Measurements from ENCODE around the gene NR3C2.

NR3C2 gene

DNA sequence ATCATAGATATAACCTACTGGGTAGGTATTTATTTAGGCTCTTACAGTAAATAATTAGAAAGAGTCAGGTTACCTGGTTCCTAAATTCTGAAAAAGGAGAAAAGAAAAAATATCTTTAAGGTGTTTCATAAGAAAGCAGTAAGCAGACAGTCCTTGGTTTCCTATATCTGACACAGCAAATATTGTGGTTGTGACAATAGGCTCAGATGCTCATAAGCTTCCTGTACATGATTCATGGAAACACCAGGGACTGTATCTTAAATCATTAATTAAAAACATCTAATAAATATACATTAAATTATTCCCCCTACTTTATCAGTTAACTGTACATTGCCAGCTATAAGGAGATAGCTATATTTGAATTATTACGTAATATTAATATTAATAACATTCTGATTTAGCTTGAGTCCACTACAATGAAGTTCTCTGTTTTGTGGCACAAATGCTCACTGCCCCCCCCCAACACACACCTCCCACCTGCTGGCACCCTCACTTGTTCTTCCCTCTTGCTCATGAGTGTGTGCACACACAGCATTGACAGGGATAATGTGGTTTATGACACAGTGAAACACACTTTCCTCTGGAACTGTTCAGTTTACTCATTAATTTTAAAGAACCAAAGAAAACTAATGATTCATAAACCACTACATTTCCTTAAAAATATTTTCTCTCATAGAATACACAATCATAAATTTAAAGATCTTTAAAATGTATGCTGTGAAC is 187.4 kb downstream of the NR3C2 start:
- DNase-seq, result no peak

DNA sequence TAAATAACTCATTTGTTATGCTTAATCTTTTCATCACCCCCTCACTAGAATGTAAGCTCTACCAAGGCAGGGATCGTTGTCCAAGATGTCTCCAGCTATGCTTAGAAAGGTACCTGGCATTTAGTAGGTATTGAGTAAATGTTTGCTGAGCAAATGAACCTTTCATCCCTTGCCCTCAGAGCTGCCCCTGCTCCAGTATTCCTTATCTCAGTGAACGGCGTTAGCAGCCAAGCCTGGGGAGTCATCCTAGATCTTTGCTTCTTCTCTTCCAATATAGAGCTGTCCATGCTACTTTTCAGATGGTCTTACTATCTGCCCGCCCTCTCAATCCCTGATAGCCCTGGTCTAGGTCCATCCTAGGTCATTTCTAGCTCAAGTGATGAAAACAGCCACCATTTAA is 188.4 kb downstream of the NR3C2 start:
- DNase-seq, result no peak

DNA sequence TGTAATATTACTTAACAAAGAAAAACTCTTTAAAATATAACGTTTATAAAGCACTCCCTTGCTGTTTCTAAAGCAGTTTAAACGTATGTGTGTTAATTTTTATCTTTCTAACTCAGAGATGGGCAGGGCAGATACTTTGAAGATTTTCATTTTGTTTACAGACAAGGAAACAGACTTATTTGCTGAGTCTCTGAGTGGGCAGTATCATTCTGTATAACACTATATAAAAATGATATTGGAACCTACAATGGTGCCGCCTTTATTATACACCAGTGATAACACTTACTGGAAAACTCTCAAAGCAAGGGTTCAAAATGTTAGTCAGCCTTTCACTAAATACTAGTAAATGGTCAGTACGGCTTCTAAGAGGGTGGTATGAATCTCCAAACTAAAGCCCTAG is 193.4 kb downstream of the NR3C2 start:
- no peak for DNase-seq

DNA sequence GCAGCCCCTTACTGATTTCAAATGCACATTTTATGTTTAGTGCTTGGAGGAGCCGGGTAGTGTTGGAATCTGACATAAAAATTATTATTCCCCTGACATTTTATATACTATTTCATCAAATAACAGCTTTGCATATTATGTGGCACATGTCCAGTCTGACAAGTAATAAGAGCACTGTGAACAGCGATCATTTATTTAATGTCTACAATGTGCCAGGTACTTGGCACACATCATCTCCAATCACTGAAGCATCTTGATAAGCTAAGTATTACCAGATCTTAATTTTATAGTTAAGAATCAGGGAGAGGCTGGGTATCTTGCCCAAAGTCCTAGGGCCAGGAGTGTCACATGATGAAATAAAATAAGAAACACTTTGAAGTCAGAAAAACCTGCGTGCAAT is 197.2 kb downstream of the NR3C2 start:
- DNase-seq, result no peak

DNA sequence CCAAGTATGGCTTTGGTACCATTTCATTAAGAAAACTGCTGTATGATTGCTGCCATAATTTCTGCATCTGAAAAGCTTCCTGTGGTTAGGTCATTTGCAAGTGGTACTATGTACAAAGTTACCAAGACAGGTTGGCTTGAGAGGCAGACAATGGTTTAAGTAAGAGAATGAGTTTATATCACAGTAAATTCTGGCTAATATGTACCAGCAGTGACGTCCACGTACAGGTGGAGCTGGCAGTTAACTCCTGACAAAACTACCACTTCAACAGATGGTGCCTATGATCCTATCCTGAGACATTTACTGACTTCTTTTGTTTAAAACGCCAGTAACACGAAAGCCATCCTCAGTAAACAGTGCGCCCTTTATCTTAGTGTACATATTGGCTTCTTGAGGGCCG is 198.4 kb downstream of the NR3C2 start:
- DNase-seq, result no peak

DNA sequence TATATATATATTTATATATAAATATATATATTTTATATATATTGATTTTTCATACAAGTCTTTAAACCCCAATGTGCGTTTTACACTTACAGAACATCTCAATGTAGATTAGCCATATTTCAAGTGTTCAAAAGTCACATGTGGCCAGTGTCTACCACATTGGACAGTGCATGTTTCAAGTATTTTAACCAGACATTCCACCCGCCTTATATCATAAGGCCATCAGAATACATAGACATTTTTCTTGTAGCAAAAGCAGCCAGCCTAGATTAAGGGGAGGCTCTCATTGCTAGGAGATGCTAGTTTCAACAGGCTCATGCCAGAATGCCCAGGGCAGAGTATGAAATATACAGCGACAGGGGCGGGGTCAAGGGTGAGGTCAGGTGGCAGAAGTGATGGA is 202.0 kb downstream of the NR3C2 start:
- DNase-seq, result no peak

DNA sequence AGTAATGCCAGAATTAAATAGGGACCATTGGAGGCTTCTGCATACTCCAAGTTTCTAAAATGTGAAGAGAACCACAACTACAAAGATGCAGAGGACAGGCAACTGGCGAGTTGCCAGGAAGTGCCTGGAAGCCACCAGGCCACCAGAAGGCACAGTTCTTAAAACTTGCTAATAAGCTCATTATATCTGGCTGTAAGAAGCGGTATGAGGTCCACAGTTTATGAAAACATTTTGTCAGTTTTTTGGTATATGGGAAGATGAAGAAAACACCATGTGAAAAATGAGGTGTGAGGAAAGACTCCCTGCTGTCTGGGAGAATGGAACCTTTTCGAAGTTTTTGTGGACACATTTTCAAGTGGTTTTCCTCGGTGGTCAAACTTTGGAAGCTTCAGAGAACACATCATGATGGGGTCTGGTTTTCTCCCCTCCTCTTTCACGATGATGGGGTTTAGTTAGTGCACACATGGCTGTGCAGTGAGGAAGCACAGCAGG is 202.7 kb downstream of the NR3C2 start:
- DNase-seq, result no peak

DNA sequence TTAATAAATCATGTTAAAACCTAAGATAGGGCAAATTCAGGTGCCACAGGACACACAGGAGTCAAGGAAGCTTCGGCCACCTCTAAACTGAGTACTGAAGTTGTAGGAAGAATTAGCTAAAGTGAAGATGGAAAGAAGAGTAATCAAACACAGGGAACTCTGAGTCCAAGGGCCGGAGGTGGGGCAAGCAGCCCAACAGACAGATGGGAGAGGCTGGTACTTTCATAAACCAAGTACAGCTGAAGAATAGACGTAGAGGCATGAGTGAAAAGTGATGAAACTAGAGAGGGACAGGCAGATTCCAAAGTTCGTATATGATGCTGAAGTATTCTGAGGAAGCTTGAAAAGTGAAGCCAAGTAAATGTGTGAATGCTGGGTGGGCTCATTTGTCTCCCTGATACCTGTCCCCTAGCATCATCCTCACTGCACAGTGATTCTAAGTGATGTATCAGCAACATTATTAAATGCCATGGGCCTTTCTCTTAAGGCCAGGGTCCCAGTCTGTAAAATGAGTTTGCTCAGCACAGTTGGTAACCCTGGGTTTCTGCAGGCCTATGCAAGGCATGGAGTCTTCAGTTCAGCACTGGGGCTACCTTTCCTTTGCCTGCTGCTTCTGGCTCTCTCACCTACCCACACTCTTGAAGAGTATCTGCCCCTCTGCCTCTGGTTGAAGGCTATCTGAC is 203.3 kb downstream of the NR3C2 start:
- no peak for DNase-seq

DNA sequence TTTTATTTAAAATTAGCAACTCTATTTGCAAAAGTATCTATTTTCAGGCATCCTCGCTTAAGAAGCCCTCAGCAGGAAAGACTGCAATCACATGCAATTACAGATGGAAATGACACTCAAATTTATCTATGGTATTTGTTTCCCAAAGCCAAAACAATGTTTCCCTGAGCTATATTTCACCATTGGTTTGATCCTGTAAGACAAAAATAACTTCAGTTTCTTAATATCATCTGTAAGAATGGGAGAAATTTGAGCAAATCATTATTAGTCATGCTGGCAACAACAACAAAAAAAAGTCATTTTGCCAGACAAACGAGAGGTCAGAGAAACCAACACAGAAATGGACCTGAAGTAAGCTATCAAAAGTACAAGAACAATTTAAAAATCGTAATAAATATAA is 204.1 kb downstream of the NR3C2 start:
- DNase-seq, result no peak

DNA sequence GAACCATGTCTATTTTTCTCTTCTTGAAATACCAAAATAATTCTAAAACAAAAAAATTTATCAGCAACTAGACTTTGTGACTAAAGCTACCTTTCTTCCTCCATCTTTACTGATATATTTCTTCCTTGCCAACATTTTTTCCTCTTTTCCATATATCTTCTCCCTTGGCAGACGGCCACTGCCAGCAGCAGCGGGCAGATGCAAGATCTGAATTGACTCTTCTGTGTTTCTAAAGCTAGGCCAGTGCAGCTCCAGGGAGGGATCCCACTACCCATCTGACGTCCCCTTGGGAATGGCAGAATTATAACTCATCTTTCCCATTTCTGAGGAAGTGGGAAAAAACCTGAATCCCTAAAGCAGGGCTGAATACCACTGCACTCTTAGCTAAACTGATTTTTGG is 206.4 kb downstream of the NR3C2 start:
- no peak for DNase-seq

DNA sequence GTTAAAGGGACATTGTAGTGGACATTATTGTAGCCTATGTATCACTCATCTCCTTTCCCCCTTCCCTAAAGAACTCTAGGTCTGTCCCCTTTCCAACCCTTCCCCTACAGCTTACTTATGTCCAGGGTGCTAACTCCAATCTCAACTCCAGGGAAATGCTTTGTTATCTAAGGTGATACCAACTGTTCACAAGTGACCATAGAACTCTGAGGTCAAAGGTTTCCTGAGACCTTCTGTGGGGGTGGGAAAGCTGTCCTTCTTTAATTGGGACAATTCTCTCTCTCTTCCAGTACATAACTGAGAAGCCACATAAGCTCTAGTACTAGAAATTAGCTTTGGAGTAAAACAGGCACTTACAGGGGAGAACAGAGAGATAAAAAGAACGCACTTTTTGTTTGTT is 212.4 kb downstream of the NR3C2 start:
- no peak for DNase-seq

DNA sequence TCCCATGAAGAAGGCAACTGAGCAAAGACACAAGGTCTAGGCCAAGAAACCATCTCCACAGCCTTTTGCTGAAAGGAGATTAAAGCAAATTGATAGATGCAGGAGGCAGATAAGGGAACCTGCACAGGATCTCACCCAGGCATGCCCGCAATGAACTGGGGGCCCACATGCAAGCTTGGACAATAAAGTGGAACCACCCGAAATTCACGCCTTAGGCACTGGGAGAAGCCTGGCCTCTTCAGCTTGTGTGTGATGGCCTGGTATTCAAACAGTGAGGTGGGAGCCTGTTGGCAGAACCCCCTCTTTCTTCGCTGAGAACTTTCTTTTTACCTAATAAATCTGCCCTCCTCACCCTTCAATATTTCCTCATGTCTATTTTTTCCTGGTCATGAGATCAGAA is 213.2 kb downstream of the NR3C2 start:
- no peak for DNase-seq

DNA sequence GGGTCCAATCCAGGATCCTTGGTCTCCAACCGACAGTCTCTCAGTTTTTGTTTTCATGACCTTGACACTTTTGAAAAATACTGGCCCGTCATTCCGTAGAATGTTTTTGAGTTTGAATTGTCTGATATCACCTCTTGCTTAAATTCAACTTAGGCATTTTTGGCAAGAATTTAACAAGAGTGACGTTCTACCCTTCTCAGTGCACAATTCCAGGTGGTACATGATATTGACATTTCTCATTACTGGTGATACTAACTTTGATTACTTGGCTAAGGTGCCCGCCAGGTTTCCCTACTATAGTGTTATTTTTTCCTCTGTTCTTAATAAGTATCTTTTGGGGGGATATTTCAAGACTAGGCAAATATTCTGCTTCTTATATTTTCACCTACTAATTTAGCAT is 215.1 kb downstream of the NR3C2 start:
- DNase-seq, result no peak

DNA sequence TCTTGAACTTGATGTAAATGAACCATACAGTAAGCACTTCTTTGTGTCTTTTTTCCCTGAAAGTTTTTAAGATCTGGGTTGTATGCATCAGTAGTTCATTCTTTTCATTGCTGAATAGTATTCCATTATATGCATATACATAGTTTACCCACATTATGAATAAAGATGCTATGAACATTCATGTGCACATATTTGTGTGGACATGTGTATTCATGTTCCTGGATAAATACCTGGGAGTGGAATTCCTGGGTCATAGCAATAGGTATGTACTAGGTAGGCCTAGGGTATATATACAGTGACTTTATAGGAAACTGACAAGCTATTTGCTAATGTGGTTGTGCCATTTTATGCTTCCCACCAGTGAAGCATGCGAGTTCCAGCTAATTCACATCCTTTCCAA is 215.9 kb downstream of the NR3C2 start:
- DNase-seq, result no peak

DNA sequence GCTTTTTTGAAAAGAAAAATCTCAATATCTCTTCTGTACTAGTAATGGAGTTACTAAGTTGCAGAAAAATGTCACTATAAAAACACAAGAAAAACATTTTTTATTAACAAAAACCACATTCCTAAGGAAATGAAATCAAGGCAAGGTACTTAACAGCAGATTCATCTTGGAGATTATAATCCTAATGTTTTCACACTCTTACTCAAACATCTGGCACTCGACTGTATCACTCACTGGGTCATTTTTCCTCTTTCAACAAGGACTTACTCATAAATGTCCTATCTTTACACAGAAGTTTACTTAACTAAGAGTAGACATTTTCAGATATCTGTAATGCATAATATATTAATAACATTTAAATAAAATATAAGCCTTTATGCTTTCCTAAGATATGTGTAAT is 216.6 kb downstream of the NR3C2 start:
- DNase-seq, result no peak

DNA sequence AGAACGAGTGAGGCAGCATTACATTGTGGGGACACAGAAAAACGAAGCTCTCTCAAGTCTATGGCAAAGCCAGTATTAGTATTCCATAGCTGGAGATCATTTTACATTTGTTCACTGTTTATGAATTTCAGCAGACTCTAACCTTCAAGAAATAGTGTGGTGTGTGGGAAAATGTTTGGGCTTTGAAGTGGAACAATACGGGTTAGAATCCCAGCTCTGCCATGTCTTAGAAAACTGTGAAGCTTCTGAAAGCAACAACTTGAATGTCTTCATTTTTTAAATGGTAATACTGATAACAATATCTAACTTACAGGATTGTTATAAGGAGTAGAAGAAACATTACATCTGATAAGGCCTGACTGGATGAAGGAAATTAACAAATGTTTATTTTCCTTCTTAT is 217.7 kb downstream of the NR3C2 start:
- DNase-seq, result no peak

DNA sequence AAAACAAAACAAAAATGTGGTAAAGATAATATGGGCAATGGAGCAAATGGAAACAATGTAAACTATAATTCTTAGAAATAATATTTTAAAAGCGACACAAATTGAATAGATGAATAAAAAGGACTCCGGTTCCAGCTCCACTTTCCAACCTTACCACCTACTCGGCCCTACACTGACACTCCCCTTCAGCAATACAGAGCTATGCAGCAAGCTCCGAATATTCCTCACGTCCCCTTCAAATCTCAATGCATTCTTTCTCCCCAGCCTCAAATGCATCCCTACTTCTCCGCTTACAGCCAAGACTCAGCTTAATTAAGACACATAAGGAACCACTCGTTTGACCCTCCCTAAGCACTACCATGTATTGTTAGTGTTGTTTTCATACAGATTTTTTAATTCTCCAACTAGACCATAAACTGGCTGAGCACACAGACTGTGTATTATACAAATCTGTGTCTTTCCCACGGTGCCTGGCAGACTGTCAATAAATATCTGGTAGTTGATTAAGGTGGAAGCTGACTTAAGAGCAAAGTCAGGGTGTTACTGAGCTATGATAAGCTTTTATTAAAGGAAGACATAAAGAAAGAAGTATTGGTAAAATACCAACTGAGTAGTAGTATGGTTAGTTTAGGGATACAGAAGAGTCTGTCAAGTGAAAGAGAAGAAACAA is 219.1 kb downstream of the NR3C2 start:
- no peak for DNase-seq

DNA sequence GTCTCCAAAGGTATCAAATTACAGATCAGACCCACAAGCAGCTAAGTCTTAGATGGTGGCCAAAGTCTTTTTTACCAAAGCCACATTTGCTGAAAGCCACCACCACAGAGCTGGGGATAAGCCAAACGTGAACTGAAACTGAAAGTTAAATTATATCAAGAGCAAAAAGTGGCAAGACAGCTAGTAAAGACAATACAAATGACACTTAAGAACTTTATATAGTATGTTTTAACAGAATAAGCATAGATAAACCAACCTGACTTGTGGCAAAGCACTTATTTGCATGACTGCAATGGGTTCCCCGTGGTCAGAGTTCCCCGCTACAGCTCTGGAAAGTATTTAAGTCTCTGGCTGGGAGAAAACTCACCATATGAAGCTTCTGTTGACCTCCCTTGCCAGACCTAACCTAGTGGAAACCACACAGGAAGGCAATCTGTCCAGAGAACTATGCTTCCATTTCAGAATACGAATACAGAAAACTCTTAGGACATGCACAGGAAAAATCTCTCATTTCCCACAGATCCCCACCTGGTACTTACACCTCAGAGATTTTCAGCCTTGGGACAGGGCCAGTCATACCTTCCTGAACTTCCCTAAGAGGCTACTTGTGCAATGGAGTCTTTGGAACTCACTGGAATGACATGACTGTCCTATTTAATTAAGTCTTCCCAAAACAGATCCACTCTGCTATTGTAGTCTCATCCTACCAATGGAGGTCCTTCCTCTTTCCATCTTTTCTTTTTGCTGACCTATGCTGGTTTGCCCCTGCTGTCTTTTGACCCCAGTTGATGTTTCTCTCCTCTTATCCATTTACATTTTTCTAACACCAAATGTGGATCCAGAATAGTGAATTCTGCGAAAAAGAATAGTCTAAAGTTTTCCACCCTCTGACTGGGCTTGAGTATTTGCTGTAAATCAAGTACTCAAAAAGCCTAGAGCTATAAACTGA is 225.1 kb downstream of the NR3C2 start:
- DNase-seq, result no peak

DNA sequence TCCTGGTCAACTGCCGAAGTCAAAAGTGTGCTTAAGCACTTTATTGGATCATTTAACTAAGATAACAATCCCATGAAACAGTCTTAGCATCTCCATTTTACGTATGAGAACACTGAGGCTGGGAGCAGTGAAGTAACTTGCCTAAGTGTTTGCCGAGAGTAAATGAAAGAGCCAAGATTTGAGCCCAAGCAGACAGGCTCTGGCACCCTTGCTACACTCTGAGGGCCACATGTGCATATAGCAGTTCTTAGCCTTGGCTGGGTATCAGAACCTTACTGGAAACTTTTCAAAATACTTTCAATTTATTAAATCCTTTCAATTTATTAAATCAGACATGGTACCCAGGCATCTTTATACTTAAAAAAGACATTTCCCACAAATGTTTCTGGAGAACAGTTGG is 225.9 kb downstream of the NR3C2 start:
- no peak for DNase-seq

DNA sequence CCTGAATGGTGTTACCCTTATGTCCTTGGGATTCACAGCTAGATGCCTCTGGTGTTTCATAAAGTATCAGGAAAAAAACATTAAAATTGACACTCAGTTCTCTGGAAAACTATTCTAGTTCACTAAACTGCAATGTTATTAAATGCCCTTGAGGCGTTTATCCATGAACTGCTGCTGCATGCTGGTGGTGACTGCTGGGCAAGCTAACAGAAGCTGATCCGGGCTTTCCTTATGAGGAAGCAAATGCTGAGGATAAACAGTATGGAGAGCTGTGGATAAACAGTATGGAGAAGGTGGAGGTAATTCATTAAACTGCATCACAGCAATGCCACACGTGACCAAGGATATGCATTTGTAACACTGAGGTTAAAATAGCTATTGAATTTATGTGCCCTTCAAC is 227.0 kb downstream of the NR3C2 start:
- no peak for DNase-seq

DNA sequence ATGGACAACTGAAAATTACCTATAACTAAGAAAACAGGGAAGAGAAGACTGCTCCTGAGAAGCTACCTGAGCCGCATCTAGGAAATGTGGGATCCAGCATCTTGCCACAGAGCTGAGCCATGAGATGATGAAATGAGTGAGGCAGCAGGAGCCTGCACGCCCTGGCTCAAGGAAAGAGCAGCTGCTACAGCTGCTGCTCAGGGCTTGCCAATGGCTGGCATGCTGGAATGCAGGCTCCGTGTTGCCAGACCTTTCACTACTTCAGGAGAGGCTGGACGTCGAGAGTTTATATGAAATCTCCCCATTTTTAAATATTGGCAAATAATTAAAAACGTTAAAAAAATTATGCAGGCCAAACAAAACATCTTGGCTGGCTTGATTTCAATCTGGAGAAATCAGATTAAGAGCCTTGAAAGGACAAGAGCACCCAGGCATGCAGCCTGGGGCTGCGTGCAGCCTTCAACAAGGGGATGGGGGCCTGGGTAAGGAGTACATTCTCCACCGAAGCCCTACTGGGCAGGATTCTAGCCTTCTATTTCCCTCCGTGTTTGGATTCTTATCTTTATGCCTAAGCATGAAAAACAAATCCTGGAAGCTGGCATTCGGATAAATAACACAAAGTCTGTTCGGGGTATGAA is 227.6 kb downstream of the NR3C2 start:
- no peak for DNase-seq

DNA sequence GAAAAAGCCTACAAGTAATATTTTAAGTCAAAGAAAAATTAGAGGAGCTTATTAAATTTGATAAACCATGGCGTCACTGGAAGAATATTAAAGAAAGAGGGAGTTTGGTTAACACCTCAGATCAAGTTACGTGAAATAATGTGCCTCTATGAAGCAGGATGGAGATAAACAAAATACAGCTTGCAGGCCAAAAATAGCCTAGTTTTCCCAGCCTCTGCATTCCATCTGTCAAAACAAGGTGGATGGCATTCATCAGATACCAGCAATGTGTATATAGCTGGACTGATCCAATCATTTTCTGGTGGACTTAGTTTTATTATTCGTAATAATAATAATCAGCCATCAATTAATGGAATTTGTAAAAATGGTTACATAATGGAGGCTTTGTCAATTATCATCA is 230.7 kb downstream of the NR3C2 start:
- DNase-seq, result no peak

DNA sequence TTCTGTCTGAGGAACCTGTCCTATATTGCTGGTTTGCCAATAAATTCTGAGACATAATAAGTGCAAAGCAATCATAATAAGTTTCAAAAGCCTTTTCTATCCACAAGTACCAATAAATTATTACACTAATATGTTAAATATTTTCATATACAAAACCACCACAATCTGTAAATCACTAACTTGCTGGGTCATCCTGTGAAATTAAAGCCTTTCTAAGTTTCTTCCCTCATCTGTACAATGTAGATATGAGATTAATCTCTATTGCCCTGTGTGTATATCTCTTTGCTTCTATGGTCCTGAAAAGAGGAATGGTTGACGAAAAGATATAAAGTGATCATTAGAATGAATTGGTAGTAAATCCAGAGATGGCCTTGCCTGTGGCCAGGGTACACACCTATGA is 231.6 kb downstream of the NR3C2 start:
- no peak for DNase-seq

Measured in activated naive CD4-positive, alpha-beta T cell (primary cell).